DMS 273 treated with DMSO at 0.1 percent for 48 hours (cell line): ENCODE data around the gene DBR1.
A peak's percentile ranks its signal among the peaks of the same experiment; 100 is the strongest.

Experiments used
- DNase-seq: peaks from one replicate; lab custom pipeline; 2025; lab: John Stamatoyannopoulos, UW

DBR1 gene

GRCh38 chr3:138124188-138124587, 50.5 kb downstream of the DBR1 start:
- DNase-seq = no peak

DNA sequence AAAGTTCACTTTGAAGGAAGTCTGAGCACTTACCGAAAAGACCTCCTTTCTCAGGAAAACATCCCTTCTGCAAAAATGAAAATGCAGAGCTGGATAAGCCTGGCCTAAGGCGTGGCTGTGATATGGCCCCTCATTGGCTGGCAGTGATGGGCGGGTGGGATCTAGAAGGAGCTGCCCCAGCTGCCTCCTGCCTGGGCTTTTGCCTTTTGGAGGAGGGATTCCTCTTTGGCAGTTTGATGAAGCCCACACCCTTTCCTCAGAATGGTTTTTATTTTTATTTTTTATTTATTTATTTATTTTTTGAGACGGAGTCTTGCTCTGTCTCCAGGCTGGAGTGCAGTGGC, 55.3 kb downstream of the DBR1 start:
- DNase-seq = no peak

- peak; percentile 34 for DNase-seq
Observed at GRCh38 chr3:138118612-138119422, 55.9 kb downstream of the DBR1 start.

DNA sequence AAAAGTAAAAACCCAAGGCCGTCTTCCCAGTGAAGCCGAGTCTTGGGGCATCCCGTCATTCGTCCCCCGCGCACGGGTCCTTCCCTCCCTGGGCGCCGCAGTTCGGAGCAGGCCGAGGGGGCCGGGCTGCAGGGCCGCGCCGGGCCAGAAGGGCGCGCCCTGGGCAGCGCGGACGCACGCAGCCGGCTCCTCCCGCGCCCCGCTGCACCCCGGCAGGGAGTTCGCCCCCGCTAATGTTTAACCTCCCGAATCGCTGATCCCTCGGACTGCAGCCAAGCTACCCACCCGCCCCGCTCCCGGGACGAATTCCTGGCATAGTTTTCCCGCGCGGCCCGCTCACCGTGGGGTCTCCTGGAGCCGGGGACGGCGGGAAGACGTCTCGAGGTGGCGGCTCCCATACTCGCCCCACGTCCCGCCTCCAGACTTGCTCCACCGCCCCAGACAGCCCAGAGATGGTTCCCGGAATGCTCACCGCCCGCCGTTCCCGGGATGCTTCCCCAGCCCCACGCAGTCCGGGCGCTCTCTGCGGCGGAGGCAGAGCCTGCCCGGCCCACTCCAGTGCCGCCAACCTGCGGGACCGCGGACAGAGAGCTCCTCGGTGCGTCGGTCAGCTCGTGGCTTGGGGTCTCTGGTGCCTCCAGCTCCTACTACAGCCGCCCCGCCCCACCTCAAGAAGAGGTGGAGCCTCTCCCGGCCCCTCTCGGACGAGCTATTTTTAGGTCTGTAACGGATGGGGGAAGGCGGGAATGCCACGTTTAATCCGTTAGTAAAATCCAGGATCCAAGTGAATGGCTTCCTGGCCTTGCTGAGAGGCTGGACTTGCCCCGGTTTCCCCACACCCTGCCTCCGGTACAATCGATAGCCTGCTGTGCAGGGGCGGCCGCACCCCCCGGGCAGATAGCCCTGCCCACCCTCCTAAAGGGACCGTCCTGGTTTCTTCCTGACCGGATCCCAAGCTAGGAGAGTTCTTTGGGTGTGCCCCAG, 59.4 kb downstream of the DBR1 start, which contains the start of gene DZIP1L:
Gene DZIP1L, minus strand, starts transcription at position 621 of the 984 bp plus-strand sequence. CDS start 11,637 bp downstream, outside the sequence.
- DNase-seq = peak; percentile 58

DNA sequence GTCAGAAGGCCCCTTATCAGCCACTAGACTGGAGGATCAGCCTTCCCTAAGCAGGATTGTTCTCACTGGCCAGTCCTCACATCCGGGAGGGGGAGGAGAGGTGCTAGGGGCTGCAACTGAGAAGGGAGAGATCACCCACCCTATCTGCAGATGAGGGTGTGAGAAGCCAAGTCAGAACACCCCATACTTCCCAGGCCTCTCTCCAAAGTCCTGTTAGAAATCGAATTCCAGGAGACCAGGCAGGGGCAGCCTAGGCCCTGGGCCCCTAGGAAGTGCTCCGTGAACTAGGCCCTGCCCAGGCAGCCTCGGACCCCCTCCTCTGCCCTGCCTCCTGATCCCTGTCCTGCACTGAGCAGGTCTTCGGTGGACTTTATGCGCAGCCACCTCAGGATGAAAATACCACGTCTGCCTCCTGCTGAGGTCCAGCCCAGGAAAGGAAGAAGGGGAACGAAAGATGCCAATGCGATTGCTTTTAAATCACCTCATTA, 60.2 kb downstream of the DBR1 start:
- DNase-seq = no peak

- peak; percentile 40 for DNase-seq
Observed at GRCh38 chr3:138113326-138113725, 61.4 kb downstream of the DBR1 start.

- no peak for DNase-seq
Observed at GRCh38 chr3:138112362-138112761, 62.4 kb downstream of the DBR1 start.
